SK-N-SH (cell line): ENCODE data around the gene ZNF2. TPM values are rescaled to one million over a fixed set of nuclear protein-coding genes. Genes with fewer than 3 reads are reported as not detected.

Experiments
- CTCF ChIA-PET: fragments of 300-600, 350-600 bp; formaldehyde crosslinking; extraction: SDS; loops from one replicate; lab custom pipeline; 2021; lab: Yijun Ruan, JAX
- POLR2A ChIA-PET: fragments of 350-600 bp; sonication (Branson Sonifier 250); formaldehyde crosslinking; extraction: SDS; loops from one replicate; lab custom pipeline; 2020; ENCODE audit warnings: antibody characterized with exemption, inconsistent platforms; lab: Yijun Ruan, JAX
- DNase-seq: peaks from one replicate; pipeline ENCODE4 v3.0.0; 2012
- H2AFZ ChIP-seq: fragments of 200-600 bp; sonication (generic); 2 replicates; pipeline ENCODE4 v1.8.1; 2016; ENCODE audit warnings: antibody characterized with exemption, mild to moderate bottlenecking, low read depth
- H3F3A ChIP-seq: fragments of 200-600 bp; sonication (generic); replicated peaks from 2 replicates; pipeline ENCODE3; 2016; ENCODE audit warnings: antibody characterized with exemption, mild to moderate bottlenecking; ENCODE audit not compliant: insufficient read depth
- H3K27ac ChIP-seq, 2 experiments: fragments of 200-500 bp in 1 of 2; fragments of 200-600 bp in 1 of 2; sonication (Bioruptor generic) in 1 of 2; sonication (generic), shearing (Covaris generic) in 1 of 2; 2 replicates each; pipeline versions ENCODE4 v1.5.1 to v1.6.1; 2014 to 2016; ENCODE audit warnings: low read depth in 2 of 2, inconsistent platforms in 1 of 2, low read length in 1 of 2, mild to moderate bottlenecking in 1 of 2, mixed read lengths in 1 of 2
- H3K27me3 ChIP-seq: fragments of 200-600 bp; sonication (generic), shearing (Covaris generic); 2 replicates; pipeline ENCODE4 v1.6.1; 2016; ENCODE audit warnings: mixed run types; ENCODE audit not compliant: insufficient read depth
- H3K36me3 ChIP-seq, 2 experiments: fragments of 200-500 bp in 1 of 2; fragments of 200-600 bp in 1 of 2; sonication (Bioruptor generic) in 1 of 2; sonication (generic) in 1 of 2; replicated peaks in 1 of 2; 2 replicates each; pipeline versions ENCODE3 to v1.5.1; 2014 to 2016; ENCODE audit warnings: low read length in 1 of 2, mild to moderate bottlenecking in 1 of 2; ENCODE audit not compliant: insufficient read depth in 2 of 2, control insufficient read depth in 1 of 2
- H3K4me1 ChIP-seq, 2 experiments: fragments of 200-500 bp in 1 of 2; fragments of 200-600 bp in 1 of 2; sonication (Bioruptor generic) in 1 of 2; sonication (generic), shearing (Covaris generic) in 1 of 2; 2 replicates each; pipeline versions ENCODE4 v1.5.1 to v1.6.1; 2014 to 2016; ENCODE audit warnings: low read depth in 1 of 2, low read length in 1 of 2, mixed run types in 1 of 2; ENCODE audit not compliant: insufficient read depth in 2 of 2, control insufficient read depth in 1 of 2
- H3K4me2 ChIP-seq: fragments of 200-600 bp; sonication (generic), shearing (Covaris generic); 2 replicates; pipeline ENCODE4 v1.6.1; 2017; ENCODE audit warnings: mixed run types
- H3K4me3 ChIP-seq, 2 experiments: fragments of 200-500 bp in 1 of 2; fragments of 200-600 bp in 1 of 2; sonication (Bioruptor generic) in 1 of 2; sonication (generic), shearing (Covaris generic) in 1 of 2; 2 replicates each; pipeline versions ENCODE4 v1.5.1 to v1.8.1; 2014 to 2016; ENCODE audit warnings: low read depth in 2 of 2, inconsistent platforms in 1 of 2, low read length in 1 of 2, mild to moderate bottlenecking in 1 of 2, mixed read lengths in 1 of 2, moderate library complexity in 1 of 2
- H3K79me2 ChIP-seq: fragments of 200-600 bp; sonication (generic); 2 replicates; pipeline ENCODE4 v1.8.1; 2017; ENCODE audit warnings: mild to moderate bottlenecking; ENCODE audit not compliant: insufficient read depth
- H3K9ac ChIP-seq: fragments of 200-600 bp; sonication (generic); 2 replicates; pipeline ENCODE4 v1.6.1; 2017; ENCODE audit warnings: mixed run types
- H3K9me2 ChIP-seq: fragments of 200-600 bp; sonication (generic); 2 replicates; pipeline ENCODE4 v1.6.1; 2017; ENCODE audit warnings: mixed run types
- H3K9me3 ChIP-seq: fragments of 200-600 bp; sonication (generic); 2 replicates; pipeline ENCODE4 v1.6.1; 2017; ENCODE audit warnings: mixed run types, mild to moderate bottlenecking, moderate library complexity
- H4K20me1 ChIP-seq: fragments of 200-600 bp; sonication (generic); 2 replicates; pipeline ENCODE4 v1.6.1; 2017; ENCODE audit warnings: mild to moderate bottlenecking, mixed run types; ENCODE audit not compliant: insufficient read depth
- CHD2 ChIP-seq: fragments of 150-350 bp; IDR thresholded peaks from 2 replicates; pipeline ENCODE4 v1.6.1; 2018; ENCODE audit warnings: low read length; ENCODE audit not compliant: partially characterized antibody
- ELF1 ChIP-seq: IDR thresholded peaks from 2 replicates; pipeline ENCODE4 v1.4.0; 2012
- EP300 ChIP-seq, 2 experiments: IDR thresholded peaks; 2 replicates each; pipeline versions ENCODE4 v1.4.0 to v1.6.1; 2012; ENCODE audit warnings: borderline replicate concordance in 1 of 2, low read depth in 1 of 2, low read length in 1 of 2
- FOSL2 ChIP-seq: IDR thresholded peaks from 2 replicates; pipeline ENCODE4 v1.4.0; 2012; ENCODE audit warnings: low read depth, mild to moderate bottlenecking, moderate library complexity, borderline replicate concordance
- FOXJ3 ChIP-seq: sonication (generic); formaldehyde crosslinking; IDR thresholded peaks from 2 replicates; pipeline ENCODE4 v1.5.1; 2020; ENCODE audit warnings: mild to moderate bottlenecking, missing genetic modification reagents
- FOXM1 ChIP-seq: IDR thresholded peaks from 2 replicates; pipeline ENCODE4 v1.4.0; 2012; ENCODE audit warnings: low read depth, mild to moderate bottlenecking
- JUND ChIP-seq: IDR thresholded peaks from 2 replicates; pipeline ENCODE4 v1.4.0; 2012
- MAX ChIP-seq: IDR thresholded peaks from 2 replicates; pipeline ENCODE4 v1.4.0; 2012; ENCODE audit warnings: low read depth
- NRF1 ChIP-seq: IDR thresholded peaks from 2 replicates; pipeline ENCODE4 v1.6.1; 2012; ENCODE audit warnings: low read depth, mild to moderate bottlenecking, low read length
- PBX3 ChIP-seq: IDR thresholded peaks from 2 replicates; pipeline ENCODE4; 2012
- RAD21 ChIP-seq: IDR thresholded peaks from 2 replicates; pipeline ENCODE4 v1.6.1; 2012; ENCODE audit warnings: mild to moderate bottlenecking, low read length
- RCOR1 ChIP-seq: fragments of 150-350 bp; IDR thresholded peaks from 2 replicates; pipeline ENCODE4 v1.6.1; 2017; ENCODE audit warnings: antibody characterized with exemption, low read length
- RFX5 ChIP-seq: IDR thresholded peaks from 2 replicates; pipeline ENCODE4 v1.6.1; 2012; ENCODE audit warnings: mild to moderate bottlenecking, improper control_type of control experiment, low read length
- RXRA ChIP-seq: IDR thresholded peaks from 2 replicates; pipeline ENCODE4 v1.4.0; 2012; ENCODE audit warnings: low read depth, mild to moderate bottlenecking, borderline replicate concordance
- TAF1 ChIP-seq: IDR thresholded peaks from 2 replicates; pipeline ENCODE4 v1.6.1; 2012; ENCODE audit warnings: low read depth, mild to moderate bottlenecking, low read length, moderate library complexity, borderline replicate concordance
- TCF12 ChIP-seq: IDR thresholded peaks from 2 replicates; pipeline ENCODE4 v1.4.0; 2012
- TEAD4 ChIP-seq: IDR thresholded peaks from 2 replicates; pipeline ENCODE4 v1.4.0; 2012; ENCODE audit warnings: mild to moderate bottlenecking, borderline replicate concordance; ENCODE audit not compliant: insufficient read depth
- ZBTB33 ChIP-seq: IDR thresholded peaks from 2 replicates; pipeline ENCODE4 v1.4.0; 2012; ENCODE audit warnings: low read depth, borderline replicate concordance
- WGBS: methylation state at CpG from one replicate; pipeline ENCODE4 v1.1.6; 2017; ENCODE audit warnings: low lambda C conversion rate; 5-methylcytosine and 5-hydroxymethylcytosine counted together
- polyA plus RNA-seq, 3 experiments: library from polyadenylated mRNA; depleted of rRNA; stranded (reverse); fragments of >200 nt; gene quantifications; 2 replicates each; pipeline ENCODE4 v1.2.3, GENCODE V29; 2012

Gene ZNF2
- polyA plus RNA-seq, 1 of the 3 experiments (the other 2 are of a cell fraction) = 1.6 TPM

GRCh38 chr2:95138702-95139101, 26.9 kb upstream of the ZNF2 start:
- H3K27me3 ChIP-seq = no peaks in the 10 kb centered on the region
- no peak overlapping the region for H3K4me3 ChIP-seq
- H3K9ac ChIP-seq = no peak overlapping the region
- 0% methylated on average over 1 of the region's 1 CpG for WGBS
- TF ChIP-seq RFX5 (no peak), RAD21 (no peak), RXRA (no peak), FOXM1 (no peak), FOXJ3 (no peak), PBX3 (no peak), ZBTB33 (no peak), ELF1 (no peak), FOSL2 (no peak), NRF1 (no peak), CHD2 (no peak), TCF12 (no peak), TEAD4 (no peak), MAX (no peak)
- TF ChIP-seq, all 33 proteins: peak for 0
- H3K4me2 ChIP-seq = no peak overlapping the region
- peaks cover 7% of the 10 kb centered on the region; the same call in 1 of the 2 replicates for H3K9me3 ChIP-seq
- ChIA-PET POLR2A (no interaction called here), CTCF (no interaction called here)
- H3K9me2 ChIP-seq = no peaks in the 10 kb centered on the region
- H2AFZ ChIP-seq = no peak overlapping the region
- H4K20me1 ChIP-seq = no peaks in the 10 kb centered on the region
- peaks cover 0 to 5% of the 10 kb centered on the region in 2 experiments for H3K36me3 ChIP-seq
- H3K27ac ChIP-seq = no peak overlapping the region
- H3K79me2 ChIP-seq = no peaks in the 10 kb centered on the region
- H3K4me1 ChIP-seq = no peaks in the 10 kb centered on the region
- no peak for DNase-seq
- peaks cover 2% of the 10 kb centered on the region for H3F3A ChIP-seq

- Histone ChIP-seq H3K4me3 (no peak overlapping the region), H3K27ac (no peak overlapping the region), H4K20me1 (no peaks in the 10 kb centered on the region), H3K9me2 (no peaks in the 10 kb centered on the region), H3K9me3 (peaks cover 18% of the 10 kb centered on the region), H2AFZ (no peak overlapping the region), H3K4me2 (no peak overlapping the region), H3F3A (peaks cover 2% of the 10 kb centered on the region), H3K9ac (no peak overlapping the region), H3K36me3 (peaks cover 3 to 26% of the 10 kb centered on the region in 2 experiments), H3K27me3 (no peaks in the 10 kb centered on the region), H3K79me2 (no peaks in the 10 kb centered on the region), H3K4me1 (no peaks in the 10 kb centered on the region)
- CTCF ChIA-PET = no interaction called here
- POLR2A ChIA-PET = no interaction called here
- TF ChIP-seq RXRA (no peak), TCF12 (no peak), TEAD4 (no peak), RCOR1 (no peak), TAF1 (no peak), EP300 (IDR thresholded peaks at IDR 0.05; ENCODE audit: borderline replicate concordance in 1 of 2, low read depth in 1 of 2, low read length in 1 of 2) (no peak), JUND (no peak), CHD2 (no peak)
- no peak for DNase-seq
- WGBS = 100% methylated on average over 2 of the region's 2 CpGs
These were observed 21.8 kb upstream of the ZNF2 start for GRCh38 chr2:95143838-95144237.
